GM19467 (cell line): ENCODE results near the gene NSD2.

Source experiments
- ATAC-seq: cut with Tn5 transposase; IDR thresholded peaks from one replicate; pipeline ENCODE4 v1.9.1; 2021; ENCODE audit warnings: mild to moderate bottlenecking, moderate library complexity; ENCODE audit not compliant: unreplicated experiment

The NSD2 gene

GRCh38 chr4:1982124-1983052 lies 111.2 kb downstream of the NSD2 start:
- ATAC-seq = no peak

- ATAC-seq = no peak
These were observed 112.1 kb downstream of the NSD2 start for GRCh38 chr4:1983053-1983845.

GRCh38 chr4:1983846-1984405 lies 112.7 kb downstream of the NSD2 start:
- no peak for ATAC-seq

- no peak for ATAC-seq
These were observed 113.4 kb downstream of the NSD2 start for GRCh38 chr4:1984406-1985191.

- no peak for ATAC-seq
These were observed 114.1 kb downstream of the NSD2 start for GRCh38 chr4:1985294-1985693.

- ATAC-seq = no peak
These were observed 114.8 kb downstream of the NSD2 start for GRCh38 chr4:1985780-1986577.

- no peak for ATAC-seq
These were observed 115.5 kb downstream of the NSD2 start for GRCh38 chr4:1986578-1987210.

GRCh38 chr4:1987296-1987695 lies 116.1 kb downstream of the NSD2 start:
- ATAC-seq = no peak

- no peak for ATAC-seq
These were observed 116.6 kb downstream of the NSD2 start for GRCh38 chr4:1987721-1988326.

GRCh38 chr4:1988327-1988724 lies 117.1 kb downstream of the NSD2 start:
- no peak for ATAC-seq

GRCh38 chr4:1989533-1990347 lies 118.5 kb downstream of the NSD2 start:
- ATAC-seq = no peak

- ATAC-seq = no peak
These were observed 119.1 kb downstream of the NSD2 start for GRCh38 chr4:1990348-1990645.

- ATAC-seq = no peak
These were observed 119.5 kb downstream of the NSD2 start for GRCh38 chr4:1990676-1991075.

GRCh38 chr4:1991087-1991486 lies 119.9 kb downstream of the NSD2 start:
- ATAC-seq = no peak

GRCh38 chr4:1991596-1992434 lies 120.6 kb downstream of the NSD2 start:
- no peak for ATAC-seq

GRCh38 chr4:1992468-1993168 lies 121.4 kb downstream of the NSD2 start:
- ATAC-seq = no peak

GRCh38 chr4:1993169-1993516 lies 122.0 kb downstream of the NSD2 start:
- ATAC-seq = no peak
